ENCODE data around the gene TSPAN17.

The TSPAN17 gene

GRCh38 chr5:176642675-176643490 lies 4.4 kb upstream of the TSPAN17 start:
- no peak for DNase-seq (ENCODE audit: low read depth in 3 of 3)

GRCh38 chr5:176643491-176644219 lies 3.6 kb upstream of the TSPAN17 start:
- no peak for DNase-seq (ENCODE audit: low read depth in 3 of 3)

- DNase-seq (ENCODE audit: low read depth in 3 of 3): no peak
These were observed 3.0 kb upstream of the TSPAN17 start for GRCh38 chr5:176644294-176644693.

GRCh38 chr5:176644878-176645670 lies 2.2 kb upstream of the TSPAN17 start:
- no peak for DNase-seq (ENCODE audit: low read depth in 3 of 3)

- DNase-seq (ENCODE audit: low read depth in 3 of 3): no peak
These were observed 1.1 kb upstream of the TSPAN17 start for GRCh38 chr5:176646049-176646706.

GRCh38 chr5:176646707-176647029 lies 616 bp upstream of the TSPAN17 start:
- no peak for DNase-seq (ENCODE audit: low read depth in 3 of 3)

- no peak for DNase-seq (ENCODE audit: low read depth in 3 of 3)
These were observed 674 bp downstream of the TSPAN17 start for GRCh38 chr5:176647843-176648473.

GRCh38 chr5:176648474-176649194 lies 1.4 kb downstream of the TSPAN17 start:
- DNase-seq (ENCODE audit: low read depth in 3 of 3): no peak

- DNase-seq (ENCODE audit: low read depth in 3 of 3): no peak
These were observed 3.1 kb downstream of the TSPAN17 start for GRCh38 chr5:176650354-176650884.

- DNase-seq (ENCODE audit: low read depth in 3 of 3): no peak
These were observed 4.2 kb downstream of the TSPAN17 start for GRCh38 chr5:176651472-176651980.

- no peak for DNase-seq (ENCODE audit: low read depth in 3 of 3)
These were observed 4.9 kb downstream of the TSPAN17 start for GRCh38 chr5:176652136-176652535.

- DNase-seq (ENCODE audit: low read depth in 3 of 3): peak; percentile 49 to 87 (median 85)
These were observed 6.4 kb downstream of the TSPAN17 start for GRCh38 chr5:176653401-176654385.

- no peak for DNase-seq (ENCODE audit: low read depth in 3 of 3)
These were observed 7.6 kb downstream of the TSPAN17 start for GRCh38 chr5:176654856-176655255.

- no peak for DNase-seq (ENCODE audit: low read depth in 3 of 3)
These were observed 9.2 kb downstream of the TSPAN17 start for GRCh38 chr5:176656467-176656990.

- peak; percentile 43 to 49 (median 46) for DNase-seq (ENCODE audit: low read depth in 3 of 3)
These were observed 10.8 kb downstream of the TSPAN17 start for GRCh38 chr5:176658007-176658599.

GRCh38 chr5:176658817-176659511 lies 11.7 kb downstream of the TSPAN17 start:
- DNase-seq (ENCODE audit: low read depth in 3 of 3): no peak

GRCh38 chr5:176659512-176659839 lies 12.2 kb downstream of the TSPAN17 start:
- no peak for DNase-seq (ENCODE audit: low read depth in 3 of 3)
